ENCODE measurements around the gene ATXN7. TPM values are rescaled to one million over a fixed set of nuclear protein-coding genes. Genes with fewer than 3 reads are reported as not detected.

The ATXN7 gene
- total RNA-seq, 2 experiments from 2014 or later, result 15.2 to 35.2 TPM

DNA sequence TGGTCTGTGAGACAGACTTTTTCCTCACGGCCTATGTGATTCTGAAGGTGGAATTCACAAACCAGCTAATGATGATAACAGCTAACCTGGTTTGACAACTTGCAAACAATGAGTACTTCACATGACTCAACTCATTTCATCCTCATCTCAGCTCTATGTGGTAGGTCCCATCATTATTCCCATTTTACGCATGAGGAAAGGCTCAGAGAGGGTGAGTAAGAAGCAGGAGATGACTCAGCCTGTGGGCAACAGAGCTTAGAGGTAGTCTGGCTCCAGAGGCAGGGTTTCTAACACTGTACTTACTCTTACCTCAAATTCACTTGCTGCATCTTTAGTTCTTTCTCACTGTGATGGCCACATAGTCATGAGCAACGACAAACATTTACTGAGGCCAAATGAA lies 185.5 kb downstream of the ATXN7 start:
- Histone ChIP-seq H3K27ac (ENCODE audit: low read depth, low read length, poor library complexity, severe bottlenecking) (no peak overlapping the region), H3K79me2 (ENCODE audit: insufficient read depth, low read depth, low read length) (no peaks in the 10 kb centered on the region), H3K36me3 (ENCODE audit: insufficient read depth, low read length) (no peaks in the 10 kb centered on the region), H3K4me3 (ENCODE audit: low read depth, low read length, poor library complexity, severe bottlenecking) (no peak overlapping the region), H3K4me2 (ENCODE audit: low read length) (no peak overlapping the region), H3K9me3 (ENCODE audit: low read length) (no peaks in the 10 kb centered on the region), H3K4me1 (ENCODE audit: insufficient read depth, low read length, poor library complexity, severe bottlenecking) (no peaks in the 10 kb centered on the region), H2AFZ (ENCODE audit: low read length) (no peak overlapping the region), H4K20me1 (ENCODE audit: insufficient read depth, low read length) (no peaks in the 10 kb centered on the region), H3K9me2 (ENCODE audit: insufficient read depth, low read length) (no peaks in the 10 kb centered on the region)
- no peak for DNase-seq (ENCODE audit: low spot score)
- CTCF ChIA-PET (ENCODE audit: unreplicated experiment), result no interaction called here
- POLR2A ChIA-PET, result interaction anchor here (0.8 to 1.5 kb wide), 2 partner anchors 9 to 220 kb away, joined by 3 to 4 read pairs; no protein-coding TSS in a partner anchor
- TF ChIP-seq, protein P1, sequence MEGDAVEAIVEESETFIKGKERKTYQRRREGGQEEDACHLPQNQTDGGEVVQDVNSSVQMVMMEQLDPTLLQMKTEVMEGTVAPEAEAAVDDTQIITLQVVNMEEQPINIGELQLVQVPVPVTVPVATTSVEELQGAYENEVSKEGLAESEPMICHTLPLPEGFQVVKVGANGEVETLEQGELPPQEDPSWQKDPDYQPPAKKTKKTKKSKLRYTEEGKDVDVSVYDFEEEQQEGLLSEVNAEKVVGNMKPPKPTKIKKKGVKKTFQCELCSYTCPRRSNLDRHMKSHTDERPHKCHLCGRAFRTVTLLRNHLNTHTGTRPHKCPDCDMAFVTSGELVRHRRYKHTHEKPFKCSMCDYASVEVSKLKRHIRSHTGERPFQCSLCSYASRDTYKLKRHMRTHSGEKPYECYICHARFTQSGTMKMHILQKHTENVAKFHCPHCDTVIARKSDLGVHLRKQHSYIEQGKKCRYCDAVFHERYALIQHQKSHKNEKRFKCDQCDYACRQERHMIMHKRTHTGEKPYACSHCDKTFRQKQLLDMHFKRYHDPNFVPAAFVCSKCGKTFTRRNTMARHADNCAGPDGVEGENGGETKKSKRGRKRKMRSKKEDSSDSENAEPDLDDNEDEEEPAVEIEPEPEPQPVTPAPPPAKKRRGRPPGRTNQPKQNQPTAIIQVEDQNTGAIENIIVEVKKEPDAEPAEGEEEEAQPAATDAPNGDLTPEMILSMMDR (conservative IDR thresholded peaks at IDR 0.05; ENCODE audit: low read length), result no peak
- no peak for TF ChIP-seq EZH2phosphoT487 (IDR thresholded peaks at IDR 0.05; ENCODE audit: borderline replicate concordance, low read depth, low read length)
- no TSS peak for BruUV-seq (replicated peaks)
- intact Hi-C loops (cut with micrococcal nuclease; ENCODE audit: unreplicated experiment), result no loop called here

DNA sequence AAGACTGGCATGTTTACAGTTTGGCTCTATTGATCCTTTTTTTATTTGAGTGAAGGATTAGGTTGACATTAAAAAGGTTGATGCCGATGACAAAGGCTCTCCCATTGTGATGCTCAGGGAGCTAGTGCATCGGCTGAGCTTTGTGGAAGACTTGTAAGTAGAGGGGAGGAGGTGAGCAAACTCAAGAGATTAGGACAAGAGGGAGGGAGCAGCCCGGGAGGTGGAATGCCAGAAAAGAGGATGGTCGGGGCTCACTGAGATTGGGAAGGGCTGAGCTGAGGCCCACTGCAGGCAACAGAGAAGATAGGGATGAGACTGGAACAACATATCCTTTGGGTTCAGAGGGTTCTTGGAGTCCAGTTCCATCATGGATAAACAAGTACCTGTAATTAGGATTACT lies 186.2 kb downstream of the ATXN7 start:
- Histone ChIP-seq H4K20me1 (ENCODE audit: insufficient read depth, low read length) (no peaks in the 10 kb centered on the region), H2AFZ (ENCODE audit: low read length) (no peak overlapping the region), H3K4me3 (ENCODE audit: low read depth, low read length, poor library complexity, severe bottlenecking) (no peak overlapping the region), H3K4me2 (ENCODE audit: low read length) (no peak overlapping the region), H3K27ac (ENCODE audit: low read depth, low read length, poor library complexity, severe bottlenecking) (no peak overlapping the region), H3K4me1 (ENCODE audit: insufficient read depth, low read length, poor library complexity, severe bottlenecking) (no peaks in the 10 kb centered on the region), H3K36me3 (ENCODE audit: insufficient read depth, low read length) (no peaks in the 10 kb centered on the region), H3K9me3 (ENCODE audit: low read length) (no peaks in the 10 kb centered on the region), H3K9me2 (ENCODE audit: insufficient read depth, low read length) (no peaks in the 10 kb centered on the region), H3K79me2 (ENCODE audit: insufficient read depth, low read depth, low read length) (no peaks in the 10 kb centered on the region)
- no peak for DNase-seq (ENCODE audit: low spot score)
- intact Hi-C loops (cut with micrococcal nuclease; ENCODE audit: unreplicated experiment), result no loop called here
- TF ChIP-seq, protein P1 (conservative IDR thresholded peaks at IDR 0.05; ENCODE audit: low read length), result no peak
- no peak for TF ChIP-seq EZH2phosphoT487 (IDR thresholded peaks at IDR 0.05; ENCODE audit: borderline replicate concordance, low read depth, low read length)
- ChIA-PET CTCF (ENCODE audit: unreplicated experiment) (no interaction called here), POLR2A (interaction anchor here (0.6 to 1.5 kb wide), 3 partner anchors 10 to 221 kb away, joined by 3 to 4 read pairs (median 3); no protein-coding TSS in a partner anchor)
- BruUV-seq (replicated peaks), result no TSS peak

Small RNA genes within 50 kb of the gene (small RNA-seq; reads per million reads assigned to genes)
- gene SCAANT1, result not detected

Other genes with a start within 250 kb of the ATXN7 start
- gene SNTN, start 211.2 kb upstream of the ATXN7 start, total RNA-seq (2014; rRNA removed; shearing (Covaris generic)), result not detected in 2 replicates
- not detected in 2 replicates for gene SNTN, start 211.2 kb upstream of the ATXN7 start, total RNA-seq (2022)
- not detected in 2 replicates for gene C3orf49, start 44.6 kb upstream of the ATXN7 start, total RNA-seq (2014; rRNA removed; shearing (Covaris generic))
- gene C3orf49, start 44.6 kb upstream of the ATXN7 start, total RNA-seq (2022), result not detected in 2 replicates
- 62.2 and 62.9 TPM in 2 replicates for gene THOC7, start 62 bp upstream of the ATXN7 start, total RNA-seq (2014; rRNA removed; shearing (Covaris generic))
- gene THOC7, start 62 bp upstream of the ATXN7 start, total RNA-seq (2022), result 101 and 103 TPM in 2 replicates
- gene SCAANT1, start 48.5 kb downstream of the ATXN7 start, total RNA-seq (2014; rRNA removed; shearing (Covaris generic)), result not detected in 2 replicates
- gene SCAANT1, start 48.5 kb downstream of the ATXN7 start, total RNA-seq (2022), result not detected in 2 replicates
- 65.2 and 74.1 TPM in 2 replicates for gene PSMD6, start 159.6 kb downstream of the ATXN7 start, total RNA-seq (2014; rRNA removed; shearing (Covaris generic))
- 93.6 and 106 TPM in 2 replicates for gene PSMD6, start 159.6 kb downstream of the ATXN7 start, total RNA-seq (2022)

Data from OCI-LY7 (cell line).